Kidney epithelial cell (primary cell): Measurements from ENCODE around the gene CTRB1. TPM values are rescaled to one million over a fixed set of nuclear protein-coding genes. Genes with fewer than 3 reads are reported as not detected.
"Not testable (repeated sequence)": the region's sequence is repeated elsewhere in the genome, so short reads cannot be mapped to it uniquely, and the experiment has no call there.

Experiments
- DNase-seq: peaks from one replicate; pipeline ENCODE4 v3.0.0-alpha.2; 2010; ENCODE audit warnings: low read depth
- H3K27me3 ChIP-seq: 2 replicates; pipeline ENCODE4 v1.6.0; 2011; ENCODE audit warnings: low read length; ENCODE audit not compliant: control insufficient read depth, insufficient read depth
- H3K36me3 ChIP-seq: 2 replicates; pipeline ENCODE4 v1.5.1; 2011; ENCODE audit warnings: low read length; ENCODE audit not compliant: control insufficient read depth, insufficient read depth
- H3K4me3 ChIP-seq: 2 replicates; pipeline ENCODE4 v1.5.1; 2011; ENCODE audit warnings: low read depth, mild to moderate bottlenecking, control low read depth, low read length
- CTCF ChIP-seq: IDR thresholded peaks from 2 replicates; pipeline ENCODE4 v1.5.1; 2011; ENCODE audit warnings: mild to moderate bottlenecking, moderate library complexity, low read length, control low read depth, inconsistent platforms; ENCODE audit not compliant: insufficient read depth, poor library complexity, severe bottlenecking
- total RNA-seq: library from RNA; depleted of rRNA; stranded (reverse); fragments of >200 nt; gene quantifications from 2 replicates; pipeline ENCODE4 v1.2.3, GENCODE V29; 2015

The CTRB1 gene
- total RNA-seq, 1 donor from 2014 or later = not detected

GRCh38 chr16:75238132-75238852 lies 19.5 kb downstream of the CTRB1 start:
- H3K27me3 ChIP-seq = no peaks in the 10 kb centered on the region
- H3K4me3 ChIP-seq = no peak overlapping the region
- no peak for TF ChIP-seq CTCF
- DNase-seq = no peak
- peaks cover 9% of the 10 kb centered on the region for H3K36me3 ChIP-seq

- no peaks in the 10 kb centered on the region for H3K27me3 ChIP-seq
- DNase-seq = no peak
- no peak overlapping the region for H3K4me3 ChIP-seq
- TF ChIP-seq CTCF = peak; percentile 16
- peaks cover 8% of the 10 kb centered on the region for H3K36me3 ChIP-seq
These were observed 20.2 kb downstream of the CTRB1 start for GRCh38 chr16:75238853-75239541.

- DNase-seq = no peak
- no peak for TF ChIP-seq CTCF
- H3K36me3 ChIP-seq = peaks cover 6% of the 10 kb centered on the region
- no peaks in the 10 kb centered on the region for H3K27me3 ChIP-seq
- H3K4me3 ChIP-seq = no peak overlapping the region
These were observed 20.8 kb downstream of the CTRB1 start for GRCh38 chr16:75239542-75240122.

- not testable (repeated sequence) for H3K27me3 ChIP-seq, DNase-seq, H3K4me3 ChIP-seq, H3K36me3 ChIP-seq
These were observed 21.8 kb downstream of the CTRB1 start for GRCh38 chr16:75240633-75241032.

GRCh38 chr16:75241412-75241811 lies 22.6 kb downstream of the CTRB1 start:
- Histone ChIP-seq H3K4me3 (no peak overlapping the region), H3K27me3 (no peaks in the 10 kb centered on the region), H3K36me3 (peaks cover 1% of the 10 kb centered on the region)
- no peak for TF ChIP-seq CTCF
- no peak for DNase-seq

GRCh38 chr16:75241955-75242354 lies 23.2 kb downstream of the CTRB1 start:
- Histone ChIP-seq H3K36me3 (peaks cover 1% of the 10 kb centered on the region), H3K4me3 (no peak overlapping the region), H3K27me3 (no peaks in the 10 kb centered on the region)
- no peak for DNase-seq
- no peak for TF ChIP-seq CTCF

- not testable (repeated sequence) for H3K36me3 ChIP-seq
These were observed 23.8 kb downstream of the CTRB1 start for GRCh38 chr16:75242436-75243078.

More at GRCh38 chr16:75242436-75243078, 23.8 kb downstream of the CTRB1 start:
- DNase-seq, H3K27me3 ChIP-seq, H3K4me3 ChIP-seq: not testable (repeated sequence)
